Fibroblast of villous mesenchyme (primary cell): ENCODE results near the gene RPS19BP1. TPM values are rescaled to one million over a fixed set of nuclear protein-coding genes. Genes with fewer than 3 reads are reported as not detected.

Experiments used
- DNase-seq: peaks from one replicate; pipeline ENCODE4 v3.0.0-alpha.2; 2010; ENCODE audit warnings: low read depth
- H3K4me3 ChIP-seq: 2 replicates; pipeline ENCODE4 v1.5.1; 2011; ENCODE audit warnings: low read depth, mild to moderate bottlenecking, low read length
- CTCF ChIP-seq: IDR thresholded peaks from 2 replicates; pipeline ENCODE4 v1.5.1; 2012; ENCODE audit warnings: low read depth, mild to moderate bottlenecking, low read length; ENCODE audit not compliant: insufficient read depth
- total RNA-seq: library from RNA; depleted of rRNA; stranded (reverse); fragments of >200 nt; gene quantifications from 2 replicates; pipeline ENCODE4 v1.2.3, GENCODE V29; 2012

Gene RPS19BP1
- total RNA-seq, 1 donor: 44.0 TPM

DNA sequence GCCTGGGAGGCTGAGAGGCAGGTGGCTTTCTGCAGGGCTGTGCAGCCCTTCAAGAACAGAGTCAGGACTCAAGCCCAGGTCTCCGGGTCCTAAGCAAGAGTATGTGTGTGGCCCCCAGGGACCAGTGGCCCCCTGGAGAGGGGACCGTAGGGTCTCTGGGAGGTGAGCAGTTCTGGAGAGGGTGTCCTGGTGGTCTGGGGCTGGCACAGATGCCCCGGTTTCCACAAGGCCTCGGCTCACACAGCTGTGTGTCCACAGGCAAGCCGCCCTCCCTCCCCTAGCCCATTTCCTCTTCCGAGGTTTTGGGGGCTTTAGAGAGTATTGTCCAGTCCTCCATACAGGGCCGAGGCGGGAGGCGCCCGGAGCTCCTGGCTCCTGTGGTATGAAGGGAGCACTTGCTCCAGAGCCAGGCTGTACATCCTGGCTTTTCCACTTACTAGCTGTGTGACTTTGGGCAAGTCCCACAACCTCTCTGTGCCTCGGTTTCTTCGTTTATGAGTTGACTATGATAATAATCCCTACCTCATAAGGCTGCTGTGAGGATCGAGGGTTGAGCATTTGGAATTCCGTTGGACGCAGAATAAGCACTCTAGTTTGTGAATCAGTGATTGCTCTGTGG, 3.4 kb upstream of the RPS19BP1 start:
- no peak for TF ChIP-seq CTCF
- no peak for DNase-seq
- H3K4me3 ChIP-seq: no peak overlapping the region

DNA sequence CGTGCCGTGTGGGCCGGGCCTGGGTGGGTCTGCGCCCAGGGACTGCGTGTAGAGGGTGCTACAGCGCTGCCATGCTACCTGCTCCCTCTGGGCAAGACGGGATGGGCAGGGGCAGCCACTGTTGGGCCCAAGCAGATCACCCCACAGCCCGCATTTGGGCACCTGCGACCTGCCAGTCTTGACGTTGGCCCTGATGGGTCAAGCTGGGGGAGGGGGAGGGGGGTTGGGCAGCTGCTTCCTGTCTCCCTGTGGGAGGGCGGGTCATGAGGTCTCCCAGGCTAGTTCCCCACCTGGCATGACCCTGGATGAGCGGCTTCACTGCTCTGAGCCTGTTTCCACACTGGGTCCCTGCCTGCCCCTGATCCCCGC, 2.8 kb upstream of the RPS19BP1 start:
- H3K4me3 ChIP-seq: no peak overlapping the region
- no peak for DNase-seq
- TF ChIP-seq CTCF: no peak

DNA sequence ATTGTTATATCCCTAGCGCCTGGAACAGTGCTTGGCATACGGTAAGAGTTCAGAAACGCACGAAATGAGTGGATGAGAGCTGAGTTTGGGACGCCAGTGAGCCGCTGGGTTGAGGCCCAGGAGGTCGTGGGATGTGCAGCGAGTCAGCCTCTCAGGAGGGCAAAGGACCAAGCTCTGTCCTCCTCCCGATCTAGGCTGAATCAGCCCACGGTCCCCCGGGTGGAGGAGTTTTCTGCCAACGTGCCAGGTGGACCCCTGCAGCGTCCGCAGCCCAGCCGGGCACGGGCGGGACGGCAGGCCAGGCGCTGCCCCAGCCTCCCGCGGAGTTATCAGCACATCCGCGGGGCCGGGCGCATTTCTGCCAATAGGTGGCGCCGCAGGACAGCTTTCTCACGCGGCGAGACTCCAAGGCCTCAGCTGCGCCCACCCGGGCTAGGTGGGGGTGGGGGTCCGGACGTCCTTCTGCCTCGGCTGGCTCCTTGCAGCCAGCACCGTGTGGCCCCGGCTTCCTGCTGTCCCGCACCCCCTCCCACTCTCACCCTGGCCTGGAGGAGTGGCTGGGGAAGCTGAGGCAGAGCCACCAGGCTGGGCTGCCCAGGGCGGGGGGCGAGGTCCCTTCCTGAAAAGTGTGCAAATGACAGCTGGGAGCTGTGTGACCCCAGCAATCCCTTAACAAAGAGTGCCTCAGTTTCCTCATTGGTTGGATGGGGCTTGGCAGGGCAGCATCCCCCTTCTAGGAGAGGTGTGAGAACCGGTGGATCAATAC, 2.2 kb upstream of the RPS19BP1 start:
- DNase-seq: peak; percentile 61
- no peak overlapping the region for H3K4me3 ChIP-seq
- peak; percentile 90 for TF ChIP-seq CTCF

DNA sequence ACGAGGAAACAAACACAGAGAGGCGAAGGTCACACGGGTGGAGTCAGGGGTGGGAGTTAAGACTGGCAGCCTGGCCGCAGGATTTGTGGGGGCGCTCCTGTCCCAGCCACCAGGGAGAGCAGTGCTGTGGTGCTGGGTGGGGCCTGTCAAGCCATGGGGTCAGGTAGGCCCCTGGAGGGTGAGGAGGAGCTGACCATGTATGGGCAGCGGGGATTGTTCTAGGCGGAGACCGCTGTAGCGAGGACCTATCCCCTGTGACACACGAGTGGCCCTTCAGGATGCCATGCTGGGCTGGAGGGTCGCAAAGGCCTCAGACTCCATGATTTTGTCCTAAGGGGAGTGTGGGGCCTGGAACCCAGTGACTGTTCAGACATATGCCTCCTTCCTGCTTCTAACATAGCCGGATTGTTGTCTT, 1.6 kb upstream of the RPS19BP1 start:
- DNase-seq: no peak
- no peak for TF ChIP-seq CTCF
- no peak overlapping the region for H3K4me3 ChIP-seq

GRCh38 chr22:39530692-39531331, 1.7 kb downstream of the RPS19BP1 start:
- DNase-seq: peak; percentile 47
- no peak overlapping the region for H3K4me3 ChIP-seq
- TF ChIP-seq CTCF: peak; percentile 36

- no peak overlapping the region for H3K4me3 ChIP-seq
- no peak for TF ChIP-seq CTCF
- no peak for DNase-seq
These were observed 2.4 kb downstream of the RPS19BP1 start for GRCh38 chr22:39530116-39530515.

- no peak for TF ChIP-seq CTCF
- no peak for DNase-seq
- H3K4me3 ChIP-seq: no peak overlapping the region
These were observed 3.1 kb downstream of the RPS19BP1 start for GRCh38 chr22:39529487-39529851.
